Adipose tissue (tissue), 3 donors: ENCODE results near the gene PSMB9. TPM values are rescaled to one million over a fixed set of nuclear protein-coding genes. Genes with fewer than 3 reads are reported as not detected.
"Not testable (repeated sequence)": the region's sequence is repeated elsewhere in the genome, so short reads cannot be mapped to it uniquely, and the experiment has no call there.

Experiments used
- H3K27ac ChIP-seq: one replicate; pipeline ENCODE4 v1.5.1; 2013; ENCODE audit warnings: low read depth, low read length
- WGBS, 3 donors: extraction: QIAGEN DNeasy Blood & Tissue Kit; methylation state at CpG; one replicate each; pipeline ENCODE4 v1.1.7; 2013; 5-methylcytosine and 5-hydroxymethylcytosine counted together
- polyA plus RNA-seq, 3 donors: library from polyadenylated mRNA; stranded (reverse); fragments of 200-250 nt; gene quantifications; one replicate each; pipeline ENCODE4 v1.2.3, GENCODE V29; 2013
- donor health status: healthy with polysubstance abuse.
- donor health status: Bipolar disorder and iron deficiency.
- donor health status: healthy.

The PSMB9 gene
- polyA plus RNA-seq, 3 donors, result 17.0 to 66.6 (median 53.4) TPM

- 4 to 19% (median 5%) methylated on average over 24 of the region's 24 CpGs for WGBS, 3 donors
- peak overlapping the region; percentile 19 for H3K27ac ChIP-seq
Observed at GRCh38 chr6:32854376-32855178, 585 bp downstream of the PSMB9 start.

GRCh38 chr6:32855467-32856174 lies 1.6 kb downstream of the PSMB9 start:
- H3K27ac ChIP-seq, result no peak overlapping the region

GRCh38 chr6:32857156-32857891 lies 3.3 kb downstream of the PSMB9 start:
- WGBS, 3 donors, result 75 to 88% (median 81%) methylated on average over 14 of the region's 14 CpGs
- H3K27ac ChIP-seq, result no peak overlapping the region

More at GRCh38 chr6:32855467-32856174, 1.6 kb downstream of the PSMB9 start:
- WGBS, 3 donors, result 81 to 86% (median 84%) methylated on average over 8 of the region's 8 CpGs

- H3K27ac ChIP-seq, result no peak overlapping the region
- WGBS, 3 donors, result 81 to 87% (median 87%) methylated on average over 5 of the region's 5 CpGs
Observed at GRCh38 chr6:32858194-32858593, 4.2 kb downstream of the PSMB9 start.

- 76 to 82% (median 79%) methylated on average over 1 of the region's 1 CpG for WGBS, 3 donors
- no peak overlapping the region for H3K27ac ChIP-seq
Observed at GRCh38 chr6:32860674-32861073, 6.7 kb downstream of the PSMB9 start.

GRCh38 chr6:32862725-32863124 lies 8.7 kb downstream of the PSMB9 start:
- H3K27ac ChIP-seq, result no peak overlapping the region
- WGBS, 3 donors, result 76 to 89% (median 86%) methylated on average over 3 of the region's 3 CpGs

- H3K27ac ChIP-seq, result no peak overlapping the region
- WGBS, 3 donors, result 67 to 72% (median 72%) methylated on average over 10 of the region's 10 CpGs
Observed at GRCh38 chr6:32865724-32866443, 11.9 kb downstream of the PSMB9 start.

- H3K27ac ChIP-seq, result no peak overlapping the region
- 43 to 71% (median 64%) methylated on average over 3 of the region's 3 CpGs for WGBS, 3 donors
Observed at GRCh38 chr6:32867022-32867477, 13.1 kb downstream of the PSMB9 start.

GRCh38 chr6:32867554-32868256 lies 13.7 kb downstream of the PSMB9 start:
- 30 to 63% (median 52%) methylated on average over 8 of the region's 8 CpGs for WGBS, 3 donors
- no peak overlapping the region for H3K27ac ChIP-seq

- WGBS, 3 donors, result 9 to 18% (median 16%) methylated on average over 5 of the region's 5 CpGs
Observed at GRCh38 chr6:32868257-32868788, 14.3 kb downstream of the PSMB9 start.

GRCh38 chr6:32873947-32874346 lies 20.0 kb downstream of the PSMB9 start:
- not testable (repeated sequence) for H3K27ac ChIP-seq

More at GRCh38 chr6:32868257-32868788, 14.3 kb downstream of the PSMB9 start:
- H3K27ac ChIP-seq, result no peak overlapping the region

GRCh38 chr6:32876603-32877002 lies 22.6 kb downstream of the PSMB9 start:
- H3K27ac ChIP-seq, result no peak overlapping the region
- 91 to 98% (median 92%) methylated on average over 2 of the region's 2 CpGs for WGBS, 3 donors

More at GRCh38 chr6:32873947-32874346, 20.0 kb downstream of the PSMB9 start:
- 0 to 38% (median 17%) methylated on average over 1 of the region's 1 CpG for WGBS, 3 donors

- WGBS, 3 donors, result 50 to 65% (median 58%) methylated on average over 35 of the region's 35 CpGs
Observed at GRCh38 chr6:32879691-32880090, 25.7 kb downstream of the PSMB9 start.

GRCh38 chr6:32880962-32881361 lies 27.0 kb downstream of the PSMB9 start:
- not testable (repeated sequence) for H3K27ac ChIP-seq

More at GRCh38 chr6:32879691-32880090, 25.7 kb downstream of the PSMB9 start:
- H3K27ac ChIP-seq, result no peak overlapping the region

GRCh38 chr6:32882879-32883250 lies 28.9 kb downstream of the PSMB9 start:
- WGBS, 3 donors, result 0 to 45% (median 21%) methylated on average over 1 of the region's 1 CpG
- H3K27ac ChIP-seq, result no peak overlapping the region

More at GRCh38 chr6:32880962-32881361, 27.0 kb downstream of the PSMB9 start:
- 65 to 79% (median 78%) methylated on average over 3 of the region's 3 CpGs for WGBS, 3 donors

GRCh38 chr6:32883789-32884188 lies 29.8 kb downstream of the PSMB9 start:
- 12 to 32% (median 18%) methylated on average over 5 of the region's 5 CpGs for WGBS, 3 donors
- H3K27ac ChIP-seq, result no peak overlapping the region

GRCh38 chr6:32885698-32886286 lies 31.8 kb downstream of the PSMB9 start:
- no peak overlapping the region for H3K27ac ChIP-seq
- 28 to 50% (median 48%) methylated on average over 4 of the region's 4 CpGs for WGBS, 3 donors
